ENCODE measurements around the gene TEAD1.

Gene TEAD1

GRCh38 chr11:12813371-12814225, 139.4 kb downstream of the TEAD1 start:
- DNase-seq (ENCODE audit: low spot score): no peak
- Histone ChIP-seq H3K9me3 (ENCODE audit: severe bottlenecking) (no peaks in the 10 kb centered on the region), H3K27me3 (ENCODE audit: insufficient read depth, poor library complexity, severe bottlenecking) (no peaks in the 10 kb centered on the region), H3K36me3 (ENCODE audit: low read depth) (peaks cover 6% of the 10 kb centered on the region; the same call in 1 of the 2 replicates), H3K27ac (ENCODE audit: poor library complexity, severe bottlenecking) (peak overlapping the region; percentile 64), H3K4me3 (ENCODE audit: severe bottlenecking) (no peak overlapping the region), H3K4me1 (ENCODE audit: insufficient read depth, poor library complexity, severe bottlenecking) (peaks cover 54% of the 10 kb centered on the region)
- peak; percentile 38 for TF ChIP-seq CTCF (IDR thresholded peaks at IDR 0.05; ENCODE audit: poor library complexity, severe bottlenecking)
- peak; percentile 57 for ATAC-seq (ENCODE audit: low read depth)

- ATAC-seq (ENCODE audit: low read depth) (no peak), DNase-seq (ENCODE audit: low spot score) (no peak)
- Histone ChIP-seq H3K4me1 (ENCODE audit: insufficient read depth, poor library complexity, severe bottlenecking) (peaks cover 49% of the 10 kb centered on the region), H3K36me3 (ENCODE audit: low read depth) (no peaks in the 10 kb centered on the region), H3K27me3 (ENCODE audit: insufficient read depth, poor library complexity, severe bottlenecking) (no peaks in the 10 kb centered on the region), H3K27ac (ENCODE audit: poor library complexity, severe bottlenecking) (peak overlapping the region; percentile 64), H3K9me3 (ENCODE audit: severe bottlenecking) (no peaks in the 10 kb centered on the region), H3K4me3 (ENCODE audit: severe bottlenecking) (no peak overlapping the region)
- TF ChIP-seq CTCF (IDR thresholded peaks at IDR 0.05; ENCODE audit: poor library complexity, severe bottlenecking): no peak
These were observed 140.9 kb downstream of the TEAD1 start for GRCh38 chr11:12815129-12815480.

- DNase-seq (ENCODE audit: low spot score) (no peak), ATAC-seq (ENCODE audit: low read depth) (no peak)
- TF ChIP-seq CTCF (IDR thresholded peaks at IDR 0.05; ENCODE audit: poor library complexity, severe bottlenecking): no peak
- H3K4me3 ChIP-seq (ENCODE audit: severe bottlenecking): no peak overlapping the region
- H3K27me3 ChIP-seq (ENCODE audit: insufficient read depth, poor library complexity, severe bottlenecking): no peaks in the 10 kb centered on the region
- peaks cover 49% of the 10 kb centered on the region for H3K4me1 ChIP-seq (ENCODE audit: insufficient read depth, poor library complexity, severe bottlenecking)
- H3K9me3 ChIP-seq (ENCODE audit: severe bottlenecking): no peaks in the 10 kb centered on the region
- H3K27ac ChIP-seq (ENCODE audit: poor library complexity, severe bottlenecking): no peak overlapping the region
- H3K36me3 ChIP-seq (ENCODE audit: low read depth): no peaks in the 10 kb centered on the region
These were observed 141.8 kb downstream of the TEAD1 start for GRCh38 chr11:12815931-12816494.

GRCh38 chr11:12817681-12818332, 143.6 kb downstream of the TEAD1 start:
- DNase-seq (ENCODE audit: low spot score) (no peak), ATAC-seq (ENCODE audit: low read depth) (no peak)
- Histone ChIP-seq H3K27ac (ENCODE audit: poor library complexity, severe bottlenecking) (peak overlapping the region; percentile 70), H3K27me3 (ENCODE audit: insufficient read depth, poor library complexity, severe bottlenecking) (no peaks in the 10 kb centered on the region), H3K9me3 (ENCODE audit: severe bottlenecking) (no peaks in the 10 kb centered on the region), H3K4me3 (ENCODE audit: severe bottlenecking) (no peak overlapping the region), H3K36me3 (ENCODE audit: low read depth) (no peaks in the 10 kb centered on the region), H3K4me1 (ENCODE audit: insufficient read depth, poor library complexity, severe bottlenecking) (peaks cover 46% of the 10 kb centered on the region)
- TF ChIP-seq CTCF (IDR thresholded peaks at IDR 0.05; ENCODE audit: poor library complexity, severe bottlenecking): no peak
